HEK293 (cell line): ENCODE results near the gene SAMD3.

ENCODE experiments used
- CTCF ChIA-PET: fragments of 350-600 bp; formaldehyde crosslinking; extraction: SDS; loops from one replicate; lab custom pipeline; 2021; ENCODE audit warnings: antibody characterized with exemption; lab: Yijun Ruan, JAX
- POLR2A ChIA-PET: fragments of 300-600 bp; formaldehyde crosslinking; extraction: SDS; loops from one replicate; lab custom pipeline; 2020; ENCODE audit warnings: antibody characterized with exemption, inconsistent platforms; lab: Yijun Ruan, JAX
- H3K27ac ChIP-seq: fragments of 200-500 bp; sonication (Bioruptor generic); 2 replicates; pipeline ENCODE4 v1.5.1; 2014; ENCODE audit warnings: low read depth, low read length, control low read depth, inconsistent platforms; ENCODE audit errors: extremely low read depth
- H3K36me3 ChIP-seq, 2 experiments: fragments of 200-500 bp in 1 of 2; sonication (Bioruptor generic) in 1 of 2; 1 replicate in 1 of 2; 2 replicates in 1 of 2; pipeline ENCODE4 v1.5.1; 2014 to 2017; ENCODE audit warnings: inconsistent platforms in 2 of 2, low read length in 2 of 2; ENCODE audit not compliant: control insufficient read depth in 2 of 2, insufficient read depth in 1 of 2
- H3K4me1 ChIP-seq: fragments of 200-500 bp; sonication (Bioruptor generic); 2 replicates; pipeline ENCODE4 v1.5.1; 2014; ENCODE audit warnings: mild to moderate bottlenecking, low read length, inconsistent platforms; ENCODE audit not compliant: control insufficient read depth, insufficient read depth
- H3K4me3 ChIP-seq: 2 replicates; pipeline ENCODE4 v1.5.1; 2011; ENCODE audit warnings: low read depth, mild to moderate bottlenecking, control low read depth, low read length, moderate library complexity
- H3K9me3 ChIP-seq: fragments of 200-500 bp; sonication (Bioruptor generic); 2 replicates; pipeline ENCODE4 v1.5.1; 2014; ENCODE audit warnings: low read depth, low read length, inconsistent platforms; ENCODE audit not compliant: control insufficient read depth, insufficient read depth
- KLF17 ChIP-seq: fragments of 450-650 bp; formaldehyde crosslinking; IDR thresholded peaks from 2 replicates; pipeline ENCODE4 v1.5.1; 2016; ENCODE audit warnings: missing biosample characterization, missing genetic modification characterization
- KLF8 ChIP-seq: fragments of 450-650 bp; formaldehyde crosslinking; IDR thresholded peaks from 2 replicates; pipeline ENCODE4 v1.5.1; 2016; ENCODE audit warnings: missing biosample characterization, missing genetic modification characterization
- PRDM4 ChIP-seq: fragments of 450-650 bp; formaldehyde crosslinking; IDR thresholded peaks from 2 replicates; pipeline ENCODE4 v1.5.1; 2017; ENCODE audit warnings: missing biosample characterization, missing genetic modification characterization
- TRIM28 ChIP-seq: IDR thresholded peaks from 2 replicates; pipeline ENCODE4 v1.6.1; 2011; ENCODE audit warnings: low read length, control low read depth, borderline replicate concordance
- WT1 ChIP-seq: fragments of 450-650 bp; formaldehyde crosslinking; IDR thresholded peaks from 2 replicates; pipeline ENCODE4 v1.5.1; 2016; ENCODE audit warnings: missing biosample characterization, missing genetic modification characterization
- ZNF175 ChIP-seq: fragments of 450-650 bp; formaldehyde crosslinking; IDR thresholded peaks from 2 replicates; pipeline ENCODE4 v1.5.1; 2016; ENCODE audit warnings: missing biosample characterization, missing genetic modification characterization
- ZNF239 ChIP-seq: fragments of 450-650 bp; formaldehyde crosslinking; IDR thresholded peaks from 2 replicates; pipeline ENCODE4 v1.5.1; 2016; ENCODE audit warnings: missing biosample characterization, missing genetic modification characterization
- ZNF366 ChIP-seq: fragments of 450-650 bp; formaldehyde crosslinking; conservative IDR thresholded peaks from 2 replicates; pipeline ENCODE4 v1.5.1; 2016; ENCODE audit warnings: missing biosample characterization, missing genetic modification characterization
- ZNF391 ChIP-seq: fragments of 450-650 bp; formaldehyde crosslinking; IDR thresholded peaks from 2 replicates; pipeline ENCODE4 v1.5.1; 2016; ENCODE audit warnings: low read depth, missing biosample characterization, missing genetic modification characterization, borderline replicate concordance
- ZNF518A ChIP-seq: fragments of 450-650 bp; formaldehyde crosslinking; conservative IDR thresholded peaks from 2 replicates; pipeline ENCODE4 v1.5.1; 2016; ENCODE audit warnings: low read depth, missing biosample characterization, missing genetic modification characterization
- ZNF571 ChIP-seq: fragments of 450-650 bp; formaldehyde crosslinking; IDR thresholded peaks from 2 replicates; pipeline ENCODE4 v1.5.0; 2017; ENCODE audit warnings: missing biosample characterization, missing genetic modification characterization
- ZNF664 ChIP-seq: fragments of 450-650 bp; formaldehyde crosslinking; IDR thresholded peaks from 2 replicates; pipeline ENCODE4 v1.5.1; 2016; ENCODE audit warnings: missing biosample characterization, missing genetic modification characterization
- ZNF677 ChIP-seq: fragments of 450-650 bp; IDR thresholded peaks from 2 replicates; pipeline ENCODE4 v1.5.0; 2018; ENCODE audit warnings: missing biosample characterization, mild to moderate bottlenecking, missing genetic modification characterization, moderate library complexity
- ZNF791 ChIP-seq: fragments of 450-650 bp; formaldehyde crosslinking; IDR thresholded peaks from 2 replicates; pipeline ENCODE4 v1.5.1; 2016; ENCODE audit warnings: missing biosample characterization, missing genetic modification characterization
- ZNF792 ChIP-seq: fragments of 450-650 bp; formaldehyde crosslinking; IDR thresholded peaks from 2 replicates; pipeline ENCODE4 v1.5.1; 2016; ENCODE audit warnings: missing biosample characterization, missing genetic modification characterization
- TF ChIP-seq, protein P1 (sequence below): fragments of 450-650 bp; formaldehyde crosslinking; IDR thresholded peaks from 2 replicates; pipeline ENCODE4 v1.5.1; 2016; ENCODE audit warnings: missing biosample characterization, missing genetic modification characterization

Gene SAMD3

GRCh38 chr6:130156908-130157307, 65.8 kb downstream of the SAMD3 start (continued):
- no peak for TF ChIP-seq ZNF677 (tag by site-specific recombination)
- TF ChIP-seq, protein P1, sequence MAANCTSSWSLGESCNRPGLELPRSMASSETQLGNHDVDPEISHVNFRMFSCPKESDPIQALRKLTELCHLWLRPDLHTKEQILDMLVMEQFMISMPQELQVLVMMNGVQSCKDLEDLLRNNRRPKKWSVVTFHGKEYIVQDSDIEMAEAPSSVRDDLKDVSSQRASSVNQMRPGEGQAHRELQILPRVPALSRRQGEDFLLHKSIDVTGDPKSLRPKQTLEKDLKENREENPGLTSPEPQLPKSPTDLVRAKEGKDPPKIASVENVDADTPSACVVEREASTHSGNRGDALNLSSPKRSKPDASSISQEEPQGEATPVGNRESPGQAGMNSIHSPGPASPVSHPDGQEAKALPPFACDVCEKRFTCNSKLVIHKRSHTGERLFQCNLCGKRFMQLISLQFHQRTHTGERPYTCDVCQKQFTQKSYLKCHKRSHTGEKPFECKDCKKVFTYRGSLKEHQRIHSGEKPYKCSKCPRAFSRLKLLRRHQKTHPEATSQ, result no peak

DNA sequence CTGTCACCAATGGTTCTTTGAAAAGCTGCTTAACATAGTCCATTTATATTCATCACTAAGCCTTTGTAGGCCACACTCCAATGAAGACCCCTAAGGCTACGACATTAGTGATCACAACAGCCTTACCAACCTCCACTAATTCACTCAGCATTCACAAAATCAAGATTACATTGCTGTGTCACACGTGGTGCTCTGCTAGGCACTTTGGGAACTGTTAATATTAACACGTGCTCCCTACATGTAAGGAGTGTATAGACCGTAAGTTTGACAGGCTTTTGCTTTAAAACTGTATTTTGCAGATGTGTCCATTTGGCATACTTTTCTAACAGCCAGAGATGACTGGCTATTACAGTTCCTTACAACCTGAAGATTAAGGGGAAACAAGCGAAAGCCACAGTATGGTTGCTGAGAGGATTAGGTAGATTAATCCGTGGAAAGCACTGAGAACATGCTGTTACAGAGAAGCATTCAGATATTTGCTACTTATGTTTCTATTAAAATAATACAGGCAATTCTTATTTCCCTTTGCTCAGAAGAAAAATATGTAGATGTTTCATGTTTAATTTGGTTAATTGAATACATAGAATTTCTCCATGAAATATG, 69.7 kb downstream of the SAMD3 start:
- no peak for TF ChIP-seq ZNF175 (tag by site-specific recombination)
- no peak for TF ChIP-seq TRIM28
- TF ChIP-seq WT1 (tag by site-specific recombination), result no peak
- TF ChIP-seq ZNF239 (tag by site-specific recombination), result no peak
- no peak for TF ChIP-seq ZNF792 (tag by site-specific recombination)
- no peak for TF ChIP-seq ZNF366 (tag by site-specific recombination)
- TF ChIP-seq PRDM4, result no peak
- no peak for TF ChIP-seq ZNF518A (tag by site-specific recombination)
- TF ChIP-seq ZNF571 (tag by site-specific recombination), result no peak
- no peak for TF ChIP-seq KLF17 (tag by site-specific recombination)
- TF ChIP-seq ZNF391 (tag by site-specific recombination), result no peak
- TF ChIP-seq KLF8 (tag by site-specific recombination), result no peak
- TF ChIP-seq ZNF664, result no peak
- no peak for TF ChIP-seq ZNF791 (tag by site-specific recombination)
- TF ChIP-seq, all 188 proteins: peak for 0
- H3K27ac ChIP-seq, result no peak overlapping the region
- no peaks in the 10 kb centered on the region for H3K9me3 ChIP-seq
- ChIA-PET CTCF (no interaction called here), POLR2A (no interaction called here)
- no peaks in the 10 kb centered on the region for H3K36me3 ChIP-seq
- H3K4me3 ChIP-seq, result no peak overlapping the region
- H3K4me1 ChIP-seq, result no peaks in the 10 kb centered on the region
